ENCODE results near the gene TNP2. TPM values are rescaled to one million over a fixed set of nuclear protein-coding genes. Genes with fewer than 3 reads are reported as not detected.

Gene TNP2
- total RNA-seq, 1 experiment from 2014 or later, result not detected

DNA sequence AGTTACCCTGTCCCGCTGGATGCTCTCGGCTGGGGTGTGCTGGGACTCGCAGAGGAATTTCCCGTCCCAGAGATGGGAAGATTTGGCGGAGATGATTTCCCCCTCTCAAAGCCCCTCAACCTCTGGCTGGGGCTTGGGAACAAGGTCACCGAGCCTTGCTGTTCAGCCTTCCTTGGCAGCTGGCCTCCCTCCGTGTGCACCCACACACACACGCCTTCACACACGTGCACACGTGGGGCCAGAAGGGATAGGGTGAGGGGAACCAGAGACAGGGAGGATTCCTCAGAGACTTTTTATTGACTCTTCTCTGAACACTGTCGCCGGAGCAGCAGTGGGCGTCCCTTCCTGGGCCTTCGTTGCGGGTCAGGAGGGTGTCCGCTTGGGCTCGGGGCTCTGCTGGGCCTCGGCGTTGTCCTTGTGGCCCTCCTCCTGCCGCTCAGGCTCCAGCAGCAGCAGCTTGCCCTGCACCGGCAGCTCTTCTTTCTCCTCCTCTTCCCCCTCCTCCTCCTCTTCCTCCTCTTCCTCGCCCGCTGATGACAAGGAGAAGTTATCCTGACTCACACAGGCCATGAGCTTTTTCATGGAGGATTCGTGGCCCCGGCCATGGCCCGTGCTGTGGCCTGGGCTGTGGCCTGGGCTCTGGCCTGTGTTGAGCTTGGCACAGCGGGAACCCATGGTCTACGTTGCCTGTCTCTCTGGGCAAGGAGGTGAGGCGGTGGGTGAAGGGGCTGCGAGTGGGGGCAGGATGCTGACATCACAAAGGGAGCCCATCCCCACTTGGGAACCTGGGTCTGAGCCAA, 4.0 kb upstream of the TNP2 start, which contains the start of gene PRM3:
Gene PRM3, minus strand, starts transcription at position 709 of the 800 bp plus-strand sequence. Its CDS starts 34 bp downstream, at position 675.
- TF ChIP-seq TCF7L2 (IDR thresholded peaks at IDR 0.05; ENCODE audit: borderline replicate concordance, extremely low read depth, insufficient read depth, insufficient read length) (no peak), CTCF (IDR thresholded peaks at IDR 0.05 in 2 of 3, conservative IDR thresholded peaks at IDR 0.05 in 1 of 3; ENCODE audit: borderline replicate concordance in 1 of 3, insufficient read depth in 1 of 3, low read depth in 2 of 3, low read length in 2 of 3) (no peak), EZH2 (IDR thresholded peaks at IDR 0.05) (no peak), SP1 (IDR thresholded peaks at IDR 0.05; ENCODE audit: low read depth) (no peak), REST (IDR thresholded peaks at IDR 0.05; ENCODE audit: low read depth) (no peak), SIN3A (IDR thresholded peaks at IDR 0.05; ENCODE audit: low read depth) (no peak), EZH2phosphoT487 (IDR thresholded peaks at IDR 0.05; ENCODE audit: borderline replicate concordance) (no peak), CEBPB (IDR thresholded peaks at IDR 0.05; ENCODE audit: low read depth) (no peak), YY1 (IDR thresholded peaks at IDR 0.05; ENCODE audit: extremely low read depth, insufficient replicate concordance, low read depth, low read length) (no peak)
- TF ChIP-seq, protein P1, sequence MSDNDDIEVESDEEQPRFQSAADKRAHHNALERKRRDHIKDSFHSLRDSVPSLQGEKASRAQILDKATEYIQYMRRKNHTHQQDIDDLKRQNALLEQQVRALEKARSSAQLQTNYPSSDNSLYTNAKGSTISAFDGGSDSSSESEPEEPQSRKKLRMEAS (IDR thresholded peaks at IDR 0.05), result no peak
- Histone ChIP-seq H3K36me3 (ENCODE audit: control insufficient read depth in 1 of 2, insufficient read depth in 2 of 2, low read length in 2 of 2) (no peaks in the 10 kb centered on the region), H2AFZ (ENCODE audit: low read depth, low read length, poor library complexity, severe bottlenecking) (no peak within 1 kb of the TSS), H3K79me2 (ENCODE audit: insufficient read depth, low read length) (no peaks in the 10 kb centered on the region), H3K4me1 (ENCODE audit: control insufficient read depth in 1 of 2, insufficient read depth in 2 of 2, low read length in 2 of 2) (no peaks in the 10 kb centered on the region), H3K9ac (ENCODE audit: low read length) (no peak within 1 kb of the TSS), H4K20me1 (ENCODE audit: insufficient read depth) (no peaks in the 10 kb centered on the region), H3K27ac (ENCODE audit: low read depth, low read length) (no peak within 1 kb of the TSS), H3K4me3 (replicated peaks in 1 of 2; ENCODE audit: low read depth in 1 of 2, low read length in 2 of 2) (no peak within 1 kb of the TSS), H3K4me2 (ENCODE audit: low read length) (no peak within 1 kb of the TSS), H3K27me3 (ENCODE audit: insufficient read depth, low read length) (no peaks in the 10 kb centered on the region), H3K9me2 (ENCODE audit: insufficient read depth) (no peaks in the 10 kb centered on the region), H3K9me3 (ENCODE audit: control insufficient read depth in 1 of 2, insufficient read depth in 1 of 2, low read depth in 1 of 2, low read length in 2 of 2) (no peaks in the 10 kb centered on the region)
- DNase-seq (ENCODE audit: low read depth, low spot score), result no peak
- RAD21 ChIA-PET (ENCODE audit: low non-redundant PET in 1 of 2, low total read pairs in 2 of 2, uncharacterized antibody in 2 of 2, unreplicated experiment in 2 of 2), result no interaction called here
- POLR2A ChIA-PET, result interaction anchor here (1.4 kb wide), 1 partner anchor 17 kb away, joined by 5 read pairs; the partner anchor contains the start of gene SOCS1
- intact Hi-C loops (cut with micrococcal nuclease), result no loop called here
- ATAC-seq, result no peak
- CTCF ChIA-PET, result no interaction called here
- no TSS peak for BruUV-seq (replicated peaks)
